HepG2 (cell line): ENCODE results near the gene TULP3. TPM values are rescaled to one million over a fixed set of nuclear protein-coding genes. Genes with fewer than 3 reads are reported as not detected.
A peak's percentile ranks its signal among the peaks of the same experiment; 100 is the strongest.

Experiments used
- AKAP8 ChIP-seq: sonication (generic); formaldehyde crosslinking; IDR thresholded peaks from 2 replicates; pipeline ENCODE4 v1.5.1; 2020; ENCODE audit warnings: mild to moderate bottlenecking, missing genetic modification reagents
- ATF2 ChIP-seq: sonication (generic); formaldehyde crosslinking; IDR thresholded peaks from 2 replicates; pipeline ENCODE4 v1.4.0; 2020; ENCODE audit warnings: missing genetic modification reagents
- CBFB ChIP-seq: sonication (generic); formaldehyde crosslinking; IDR thresholded peaks from 2 replicates; pipeline ENCODE4 v1.4.0; 2020; ENCODE audit warnings: missing genetic modification reagents
- CEBPG ChIP-seq: IDR thresholded peaks from 2 replicates; pipeline ENCODE4 v1.6.1; 2016
- FOXO4 ChIP-seq: sonication (generic); formaldehyde crosslinking; conservative IDR thresholded peaks from 2 replicates; pipeline ENCODE4 v1.8.1; 2023; ENCODE audit warnings: missing genetic modification reagents
- KAT7 ChIP-seq: IDR thresholded peaks from 2 replicates; pipeline ENCODE4 v1.6.1; 2018; ENCODE audit warnings: borderline replicate concordance, missing compliant biosample characterization
- MIXL1 ChIP-seq: IDR thresholded peaks from 2 replicates; pipeline ENCODE4 v1.6.1; 2016
- SIX1 ChIP-seq: sonication (generic); formaldehyde crosslinking; IDR thresholded peaks from 2 replicates; pipeline ENCODE4 v1.4.0; 2020; ENCODE audit warnings: missing genetic modification reagents, borderline replicate concordance
- SMAD1 ChIP-seq: sonication (generic); formaldehyde crosslinking; IDR thresholded peaks from 2 replicates; pipeline ENCODE4 v1.4.0; 2020; ENCODE audit warnings: missing genetic modification reagents, low read depth, mild to moderate bottlenecking, borderline replicate concordance
- SP1 ChIP-seq, 2 experiments: fragments of 450-650 bp in 1 of 2; sonication (generic) in 1 of 2; formaldehyde crosslinking in 1 of 2; IDR thresholded peaks; 2 replicates each; pipeline versions ENCODE4 v1.4.0 to v1.6.1; 2016 to 2020; ENCODE audit warnings: missing genetic modification reagents in 1 of 2
- TGIF2 ChIP-seq: IDR thresholded peaks from 2 replicates; pipeline ENCODE4 v1.6.1; 2016; ENCODE audit warnings: control low read depth, missing compliant biosample characterization
- YY1 ChIP-seq: IDR thresholded peaks from 2 replicates; pipeline ENCODE4 v1.6.1; 2011; ENCODE audit warnings: low read length, low read depth, moderate library complexity, mild to moderate bottlenecking; ENCODE audit not compliant: insufficient read depth, insufficient replicate concordance
- ZFP36 ChIP-seq: fragments of 150-350 bp; IDR thresholded peaks from 2 replicates; pipeline ENCODE4 v1.6.1; 2018; ENCODE audit warnings: borderline replicate concordance, low read length, low read depth; ENCODE audit not compliant: partially characterized antibody
- ZNF138 ChIP-seq: sonication (generic); formaldehyde crosslinking; IDR thresholded peaks from 2 replicates; pipeline ENCODE4 v1.5.0; 2020; ENCODE audit warnings: mild to moderate bottlenecking, low read depth, missing genetic modification reagents
- ZNF143 ChIP-seq: sonication (generic); formaldehyde crosslinking; IDR thresholded peaks from 2 replicates; pipeline ENCODE4 v1.4.0; 2020; ENCODE audit warnings: missing genetic modification reagents
- ZNF275 ChIP-seq: sonication (generic); formaldehyde crosslinking; IDR thresholded peaks from 2 replicates; pipeline ENCODE4 v1.8.0; 2022; ENCODE audit warnings: missing genetic modification reagents, mild to moderate bottlenecking, inconsistent platforms, borderline replicate concordance
- ZNF446 ChIP-seq: sonication (generic); formaldehyde crosslinking; IDR thresholded peaks from 2 replicates; pipeline ENCODE4 v1.5.0; 2020; ENCODE audit warnings: mild to moderate bottlenecking, missing genetic modification reagents
- ZNF484 ChIP-seq: sonication (generic); formaldehyde crosslinking; IDR thresholded peaks from 2 replicates; pipeline ENCODE4 v1.5.1; 2020; ENCODE audit warnings: mild to moderate bottlenecking, low read depth, missing genetic modification reagents, borderline replicate concordance
- ZNF530 ChIP-seq: sonication (generic); formaldehyde crosslinking; IDR thresholded peaks from 2 replicates; pipeline ENCODE4 v1.5.0; 2020; ENCODE audit warnings: low read depth, mild to moderate bottlenecking, missing genetic modification reagents
- ZSCAN30 ChIP-seq: sonication (generic); formaldehyde crosslinking; IDR thresholded peaks from 2 replicates; pipeline ENCODE4 v1.5.0; 2020; ENCODE audit warnings: mild to moderate bottlenecking, missing genetic modification reagents
- polyA plus RNA-seq, 8 experiments: library from polyadenylated mRNA; depleted of rRNA in 3 of 8; stranded (reverse) in 7 of 8; unstranded in 1 of 8; fragments of >200 nt; fragmentation: Illumina TruSeq in 4 of 8; extraction: Trizol in 4 of 8; gene quantifications; 2 replicates each; pipeline versions ENCODE4 v1.2.1 to v1.2.3, GENCODE V29; 2011 to 2016; ENCODE audit warnings: low read depth in 4 of 8, missing spikeins in 1 of 8, mixed read lengths in 1 of 8; ENCODE audit not compliant: insufficient read depth in 1 of 8
- total RNA-seq, 5 experiments: library from RNA; depleted of rRNA; stranded (reverse); fragments of >200 nt; fragmentation: Illumina TruSeq; extraction: Trizol; gene quantifications; 2 replicates each; pipeline ENCODE4 v1.2.3, GENCODE V29; 2016; ENCODE audit warnings: low read depth in 1 of 5
- TF ChIP-seq, protein P1 (sequence below): sonication (generic); formaldehyde crosslinking; IDR thresholded peaks from 2 replicates; pipeline ENCODE4 v1.5.0; 2020; ENCODE audit warnings: mild to moderate bottlenecking, missing genetic modification reagents, borderline replicate concordance
- TF ChIP-seq, protein P2 (sequence below): IDR thresholded peaks from 2 replicates; pipeline ENCODE4 v1.6.1; 2016; ENCODE audit warnings: missing compliant biosample characterization, missing genetic modification reagents, borderline replicate concordance

The TULP3 gene
- total and polyA plus RNA-seq, 2 of the 13 experiments (the other 11 are each of a cell fraction or from before 2014, with no cell fraction given) = 11.2 to 13.2 TPM

GRCh38 chr12:2959192-2959504, 68.5 kb downstream of the TULP3 start, which contains the start of gene TEAD4 (continued):
- TF ChIP-seq FOXO4 (no peak), ZSCAN30 (CRISPR knock-in tag) (no peak), ATF2 (CRISPR knock-in tag) (peak; percentile 21; the same call in 1 of the 2 replicates), YY1 (peak; percentile 13), AKAP8 (CRISPR knock-in tag) (no peak), CEBPG (CRISPR knock-in tag) (no peak), KAT7 (CRISPR knock-in tag) (no peak; the same call in 1 of the 2 replicates), ZFP36 (no peak), SP1 (IDR thresholded peaks at IDR 0.05) (no peak), SP1 (CRISPR knock-in tag; IDR thresholded peaks at IDR 0.05) (peak; percentile 71; the same call in 1 of the 2 replicates), ZNF530 (CRISPR knock-in tag) (no peak), ZNF138 (CRISPR knock-in tag) (no peak), ZNF275 (CRISPR knock-in tag) (no peak), SMAD1 (CRISPR knock-in tag) (no peak), MIXL1 (CRISPR knock-in tag) (no peak), ZNF143 (CRISPR knock-in tag) (no peak), ZNF446 (CRISPR knock-in tag) (peak; percentile 65; the same call in 1 of the 2 replicates), CBFB (0 out of 2 replicates have a peak, but pooled peaks have one; percentile 49), SIX1 (CRISPR knock-in tag) (no peak), TGIF2 (CRISPR knock-in tag) (no peak), ZNF484 (CRISPR knock-in tag) (no peak)
- TF ChIP-seq, protein P1, sequence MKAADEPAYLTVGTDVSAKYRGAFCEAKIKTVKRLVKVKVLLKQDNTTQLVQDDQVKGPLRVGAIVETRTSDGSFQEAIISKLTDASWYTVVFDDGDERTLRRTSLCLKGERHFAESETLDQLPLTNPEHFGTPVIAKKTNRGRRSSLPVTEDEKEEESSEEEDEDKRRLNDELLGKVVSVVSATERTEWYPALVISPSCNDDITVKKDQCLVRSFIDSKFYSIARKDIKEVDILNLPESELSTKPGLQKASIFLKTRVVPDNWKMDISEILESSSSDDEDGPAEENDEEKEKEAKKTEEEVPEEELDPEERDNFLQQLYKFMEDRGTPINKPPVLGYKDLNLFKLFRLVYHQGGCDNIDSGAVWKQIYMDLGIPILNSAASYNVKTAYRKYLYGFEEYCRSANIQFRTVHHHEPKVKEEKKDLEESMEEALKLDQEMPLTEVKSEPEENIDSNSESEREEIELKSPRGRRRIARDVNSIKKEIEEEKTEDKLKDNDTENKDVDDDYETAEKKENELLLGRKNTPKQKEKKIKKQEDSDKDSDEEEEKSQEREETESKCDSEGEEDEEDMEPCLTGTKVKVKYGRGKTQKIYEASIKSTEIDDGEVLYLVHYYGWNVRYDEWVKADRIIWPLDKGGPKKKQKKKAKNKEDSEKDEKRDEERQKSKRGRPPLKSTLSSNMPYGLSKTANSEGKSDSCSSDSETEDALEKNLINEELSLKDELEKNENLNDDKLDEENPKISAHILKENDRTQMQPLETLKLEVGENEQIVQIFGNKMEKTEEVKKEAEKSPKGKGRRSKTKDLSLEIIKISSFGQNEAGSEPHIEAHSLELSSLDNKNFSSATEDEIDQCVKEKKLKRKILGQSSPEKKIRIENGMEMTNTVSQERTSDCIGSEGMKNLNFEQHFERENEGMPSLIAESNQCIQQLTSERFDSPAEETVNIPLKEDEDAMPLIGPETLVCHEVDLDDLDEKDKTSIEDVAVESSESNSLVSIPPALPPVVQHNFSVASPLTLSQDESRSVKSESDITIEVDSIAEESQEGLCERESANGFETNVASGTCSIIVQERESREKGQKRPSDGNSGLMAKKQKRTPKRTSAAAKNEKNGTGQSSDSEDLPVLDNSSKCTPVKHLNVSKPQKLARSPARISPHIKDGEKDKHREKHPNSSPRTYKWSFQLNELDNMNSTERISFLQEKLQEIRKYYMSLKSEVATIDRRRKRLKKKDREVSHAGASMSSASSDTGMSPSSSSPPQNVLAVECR (CRISPR knock-in tag) = peak; percentile 20; the same call in 1 of the 2 replicates
- TF ChIP-seq, protein P2, sequence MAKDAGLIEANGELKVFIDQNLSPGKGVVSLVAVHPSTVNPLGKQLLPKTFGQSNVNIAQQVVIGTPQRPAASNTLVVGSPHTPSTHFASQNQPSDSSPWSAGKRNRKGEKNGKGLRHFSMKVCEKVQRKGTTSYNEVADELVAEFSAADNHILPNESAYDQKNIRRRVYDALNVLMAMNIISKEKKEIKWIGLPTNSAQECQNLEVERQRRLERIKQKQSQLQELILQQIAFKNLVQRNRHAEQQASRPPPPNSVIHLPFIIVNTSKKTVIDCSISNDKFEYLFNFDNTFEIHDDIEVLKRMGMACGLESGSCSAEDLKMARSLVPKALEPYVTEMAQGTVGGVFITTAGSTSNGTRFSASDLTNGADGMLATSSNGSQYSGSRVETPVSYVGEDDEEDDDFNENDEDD (CRISPR knock-in tag) = peak; percentile 93
